PFSK-1 (cell line): ENCODE data around the gene IFRD2.
A peak's percentile ranks its signal among the peaks of the same experiment; 100 is the strongest.

Experiments used
- FOXP2 ChIP-seq: optimal IDR thresholded peaks from 2 replicates; pipeline ENCODE3; 2011; ENCODE audit warnings: borderline replicate concordance, control low read depth, inconsistent platforms; ENCODE audit not compliant: insufficient read depth; ENCODE audit errors: extremely low read length, extremely low read depth
- POLR2AphosphoS5 ChIP-seq: IDR thresholded peaks from 2 replicates; pipeline ENCODE4 v1.6.1; 2012; ENCODE audit warnings: low read depth, mild to moderate bottlenecking, control low read depth, low read length, moderate library complexity
- REST ChIP-seq, 2 experiments: IDR thresholded peaks; 2 replicates each; pipeline versions ENCODE4 v1.6.1 to v1.8.0; 2011 to 2012; ENCODE audit warnings: low read depth in 2 of 2, low read length in 2 of 2, control low read depth in 1 of 2, inconsistent platforms in 1 of 2, mild to moderate bottlenecking in 1 of 2, moderate library complexity in 1 of 2; ENCODE audit not compliant: insufficient read depth in 1 of 2
- SIN3A ChIP-seq: IDR thresholded peaks from 2 replicates; pipeline ENCODE4 v1.6.1; 2012; ENCODE audit warnings: mild to moderate bottlenecking, low read length, moderate library complexity, borderline replicate concordance; ENCODE audit not compliant: insufficient read depth
- TAF1 ChIP-seq: IDR thresholded peaks from 2 replicates; pipeline ENCODE4 v1.6.1; 2012; ENCODE audit warnings: low read length, control low read depth, borderline replicate concordance; ENCODE audit not compliant: insufficient read depth

IFRD2 gene

GRCh38 chr3:50298836-50299637 is 6.8 kb upstream of the IFRD2 start, which contains the start of the genes HYAL3 and NAA80:
HYAL3 (minus strand) TSS chr3:50299405; CDS start chr3:50295602, 3,803 bp downstream.
NAA80 (minus strand) TSS chr3:50299405; CDS start chr3:50297463, 1,942 bp downstream.
- peak; percentile 66; the same call in 1 of the 2 replicates for TF ChIP-seq TAF1
- peak; percentile 60 for TF ChIP-seq POLR2AphosphoS5
- TF ChIP-seq FOXP2 = no peak

- TF ChIP-seq TAF1 (no peak), REST (IDR thresholded peaks at IDR 0.05; ENCODE audit: insufficient read depth in 1 of 2, low read depth in 2 of 2, low read length in 2 of 2) (no peak), POLR2AphosphoS5 (no peak), FOXP2 (no peak), SIN3A (no peak)
Observed at GRCh38 chr3:50297896-50298725, 5.9 kb upstream of the IFRD2 start.

GRCh38 chr3:50297384-50297775 is 5.2 kb upstream of the IFRD2 start:
- no peak for TF ChIP-seq FOXP2
- TF ChIP-seq REST (IDR thresholded peaks at IDR 0.05; ENCODE audit: insufficient read depth in 1 of 2, low read depth in 2 of 2, low read length in 2 of 2) = no peak
- TF ChIP-seq SIN3A = no peak
- no peak for TF ChIP-seq POLR2AphosphoS5
- no peak for TF ChIP-seq TAF1

GRCh38 chr3:50296721-50297383 is 4.6 kb upstream of the IFRD2 start:
- no peak for TF ChIP-seq TAF1
- no peak for TF ChIP-seq REST (IDR thresholded peaks at IDR 0.05; ENCODE audit: insufficient read depth in 1 of 2, low read depth in 2 of 2, low read length in 2 of 2)
- no peak for TF ChIP-seq SIN3A
- TF ChIP-seq FOXP2 = no peak
- TF ChIP-seq POLR2AphosphoS5 = no peak
